ENCODE results near the gene ABCB6.
A peak's percentile ranks its signal among the peaks of the same experiment; 100 is the strongest.
"Not testable (repeated sequence)": the region's sequence is repeated elsewhere in the genome, so short reads cannot be mapped to it uniquely, and the experiment has no call there.

The ABCB6 gene

GRCh38 chr2:219218732-219219701 lies at the start of gene ABCB6:
ABCB6 (minus strand) TSS chr2:219218958; CDS start chr2:219218673, 285 bp downstream.
- peak; percentile 76 for DNase-seq (ENCODE audit: low read depth)

DNA sequence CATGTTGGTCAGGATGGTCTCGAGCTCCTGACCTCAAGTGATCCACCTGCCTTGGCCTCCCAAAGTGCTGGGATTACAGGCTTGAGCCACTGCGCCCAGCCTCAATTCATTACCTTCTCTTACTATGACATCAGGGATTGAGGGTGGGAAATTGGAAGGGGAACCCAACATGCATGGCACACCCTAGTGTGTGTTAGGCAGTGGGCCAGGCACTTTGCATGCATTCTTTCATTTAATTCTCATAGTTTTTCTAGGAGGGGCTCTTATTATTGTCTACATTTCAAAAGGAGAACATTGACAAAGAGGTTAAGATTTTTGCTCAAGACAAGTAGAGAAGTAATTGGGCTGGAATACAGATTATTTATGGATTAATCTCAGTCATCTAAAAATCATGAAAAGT lies 49.5 kb upstream of the ABCB6 start:
- DNase-seq (ENCODE audit: low read depth) = no peak

- DNase-seq (ENCODE audit: low read depth) = no peak
Measured at GRCh38 chr2:219266886-219267285, 48.1 kb upstream of the ABCB6 start.

GRCh38 chr2:219266232-219266631 lies 47.5 kb upstream of the ABCB6 start:
- DNase-seq (ENCODE audit: low read depth) = no peak

GRCh38 chr2:219261024-219261855 lies 42.5 kb upstream of the ABCB6 start:
- no peak for DNase-seq (ENCODE audit: low read depth)

DNA sequence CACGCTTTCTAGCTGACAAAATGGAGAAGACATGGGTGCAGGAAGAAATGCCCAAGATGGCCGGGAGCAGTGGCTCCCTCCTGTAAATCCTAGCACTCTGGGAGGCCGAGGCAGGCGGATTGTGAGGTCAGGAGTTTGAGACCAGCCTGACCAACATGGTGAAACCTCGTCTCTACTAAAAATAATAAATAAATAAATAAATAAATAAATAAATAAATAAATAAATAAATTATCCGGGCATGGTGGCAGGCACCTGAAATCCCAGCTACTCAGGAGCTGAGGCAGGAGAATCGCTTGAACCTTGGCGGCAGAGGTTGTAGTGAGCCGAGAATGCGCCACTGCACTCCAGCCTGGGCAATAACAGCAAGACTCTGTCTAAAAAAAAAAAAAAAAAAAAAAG lies 40.2 kb upstream of the ABCB6 start:
- not testable (repeated sequence) for DNase-seq (ENCODE audit: low read depth)

- no peak for DNase-seq (ENCODE audit: low read depth)
Measured at GRCh38 chr2:219254590-219255201, 35.9 kb upstream of the ABCB6 start.

GRCh38 chr2:219253753-219254589 lies 35.2 kb upstream of the ABCB6 start, which contains the start of gene TUBA4A:
TUBA4A (minus strand) TSS chr2:219253918; CDS start chr2:219253858, 60 bp downstream.
- peak; percentile 88 for DNase-seq (ENCODE audit: low read depth)

DNA sequence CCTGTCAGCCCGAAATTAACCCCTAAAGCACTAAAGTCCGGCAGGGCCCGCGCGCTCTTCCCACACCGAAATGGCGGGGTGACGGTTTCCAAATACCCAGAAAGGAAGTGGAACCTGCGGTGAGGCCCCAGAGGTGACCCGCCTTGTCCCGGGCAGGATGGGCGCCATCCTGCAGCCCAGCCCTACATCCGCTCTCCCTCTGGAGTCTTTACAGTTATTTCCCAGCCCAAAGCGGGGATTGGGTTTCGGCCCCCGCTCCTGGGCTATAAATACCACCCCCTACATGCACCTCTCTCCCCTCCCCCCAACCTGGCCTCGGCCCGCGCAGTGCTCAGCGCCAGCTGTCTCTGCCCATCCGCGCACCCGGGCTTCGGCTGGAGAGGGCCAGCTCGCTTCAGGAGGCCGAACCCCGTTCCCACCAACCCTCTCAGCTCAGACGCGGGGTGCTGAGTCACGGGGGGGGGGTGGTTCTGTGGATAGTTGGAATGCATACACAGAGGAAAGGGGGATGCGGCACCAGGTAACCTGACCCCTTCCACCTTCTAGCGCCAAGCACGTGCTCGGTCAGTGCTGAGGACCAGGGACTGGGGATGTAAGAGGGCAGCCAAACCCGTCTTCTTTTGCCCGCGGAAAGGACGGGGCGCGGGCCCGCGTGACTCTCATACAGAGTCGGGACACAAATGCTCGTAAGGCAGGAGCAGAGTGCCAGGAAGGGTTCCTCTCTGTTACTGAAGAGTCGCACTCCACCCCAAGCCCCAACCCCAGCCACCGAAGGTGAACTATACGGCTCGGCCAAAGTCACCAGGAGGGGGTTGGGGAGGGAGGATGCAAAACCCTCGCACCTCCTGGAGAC lies 34.4 kb upstream of the ABCB6 start, which contains the start of gene TUBA4B:
TSS of gene TUBA4B (plus strand) at position 344 of the 853 bp plus-strand sequence. CDS start at position 509, 165 bp downstream.
- DNase-seq (ENCODE audit: low read depth) = no peak

GRCh38 chr2:219252570-219252899 lies 33.8 kb upstream of the ABCB6 start:
- DNase-seq (ENCODE audit: low read depth) = no peak

GRCh38 chr2:219252084-219252483 lies 33.3 kb upstream of the ABCB6 start:
- no peak for DNase-seq (ENCODE audit: low read depth)

DNA sequence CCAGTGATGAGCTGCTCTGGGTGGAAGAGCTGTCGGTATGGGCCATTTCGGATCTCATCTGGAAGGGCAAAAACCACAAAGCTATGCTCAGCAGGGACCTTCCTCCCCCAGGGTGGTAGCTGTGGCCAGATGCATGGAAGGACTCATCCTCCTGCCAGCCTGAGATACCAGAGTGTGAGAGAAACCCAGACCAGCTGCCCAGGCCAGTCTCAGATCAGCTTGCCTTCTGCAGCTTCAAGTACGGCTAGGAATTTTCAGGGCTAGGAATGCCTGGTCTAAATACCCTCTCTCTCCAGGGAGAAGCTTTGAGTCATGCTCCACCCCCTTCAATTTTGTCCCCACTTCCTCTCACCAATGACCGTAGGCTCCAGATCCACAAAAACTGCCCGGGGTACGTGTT lies 32.9 kb upstream of the ABCB6 start:
- no peak for DNase-seq (ENCODE audit: low read depth)

GRCh38 chr2:219250049-219250781 lies 31.5 kb upstream of the ABCB6 start:
- no peak for DNase-seq (ENCODE audit: low read depth)

DNA sequence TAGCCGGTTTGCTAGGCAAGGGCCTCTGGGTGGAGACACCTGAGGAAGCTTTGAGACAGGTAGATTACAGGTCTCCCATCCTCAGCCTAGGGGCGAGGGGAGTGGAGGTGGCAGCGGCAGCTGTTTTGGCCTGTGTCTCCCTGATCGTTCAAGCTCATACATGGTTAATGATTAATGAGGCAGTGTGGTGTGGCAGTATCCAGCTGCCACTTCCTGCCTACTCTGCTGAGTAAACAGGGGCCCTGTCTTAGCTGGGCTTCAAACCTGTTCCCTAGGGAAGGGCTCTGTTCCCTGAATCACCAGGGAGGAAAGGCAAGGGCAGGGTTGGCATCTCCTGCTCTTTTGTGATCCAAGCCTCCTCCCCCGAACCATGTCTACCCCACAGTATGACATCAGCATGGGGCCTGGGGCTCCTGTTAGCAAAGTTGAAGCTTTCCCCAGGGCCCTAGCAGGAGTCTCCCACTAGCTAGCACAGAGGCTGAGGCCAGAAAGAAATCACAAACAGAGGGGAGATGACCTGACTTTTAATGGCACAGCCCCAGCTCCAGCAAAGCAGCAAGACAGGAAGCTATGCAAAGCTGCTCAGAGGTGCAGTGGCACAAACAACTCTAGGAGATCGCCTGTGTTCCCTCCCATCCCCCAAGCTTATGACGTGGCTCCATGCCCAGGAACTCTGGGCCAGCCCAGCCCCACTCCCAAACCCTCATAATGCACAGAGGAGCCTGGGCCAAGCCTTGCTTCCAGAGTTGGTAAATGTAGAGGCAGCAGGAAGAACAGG lies 30.6 kb upstream of the ABCB6 start:
- peak; percentile 27 for DNase-seq (ENCODE audit: low read depth)

DNA sequence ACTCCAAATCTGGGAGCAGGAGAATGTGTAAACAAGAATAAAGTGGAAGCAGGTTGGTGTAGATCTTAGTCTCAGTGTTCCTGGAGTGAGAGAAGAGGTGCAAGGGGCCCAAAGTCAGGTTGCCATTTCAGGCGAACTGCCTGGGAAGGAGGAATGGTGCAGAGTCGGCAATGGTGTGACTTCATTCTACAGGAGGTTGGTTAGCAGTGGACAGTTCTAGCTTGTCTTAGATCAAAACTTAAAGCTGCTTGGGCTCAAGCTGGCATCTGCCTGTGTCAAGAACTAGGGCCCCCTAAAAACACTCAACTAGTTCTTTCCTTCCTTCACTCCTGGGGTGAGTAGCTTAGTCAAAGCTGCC lies 30.1 kb upstream of the ABCB6 start:
- DNase-seq (ENCODE audit: low read depth) = no peak

- peak; percentile 43 for DNase-seq (ENCODE audit: low read depth)
Measured at GRCh38 chr2:219247678-219248642, 29.2 kb upstream of the ABCB6 start.

GRCh38 chr2:219246559-219246958 lies 27.8 kb upstream of the ABCB6 start:
- no peak for DNase-seq (ENCODE audit: low read depth)

GRCh38 chr2:219245899-219246230 lies 27.1 kb upstream of the ABCB6 start:
- no peak for DNase-seq (ENCODE audit: low read depth)
